K562 (cell line): ENCODE measurements around the gene YAP1. TPM values are rescaled to one million over a fixed set of nuclear protein-coding genes. Genes with fewer than 3 reads are reported as not detected.

ENCODE experiments used
- ATAC-seq: fragments of 200-7000 bp; cut with Tn5 transposase; 3 replicates; pipeline ENCODE4 v1.9.1; 2020; ENCODE audit warnings: moderate library complexity
- BruUV-seq: library from RNA; stranded (reverse); fragments of 400-500 nt; replicated peaks from 2 replicates; lab custom pipeline; 2021; lab: Mats Ljungman, UMichigan
- CTCF ChIA-PET: fragments of 300-600 bp; formaldehyde crosslinking; extraction: SDS; loops from one replicate; lab custom pipeline; 2021; ENCODE audit warnings: low intra/inter-chr PET ratio; lab: Yijun Ruan, JAX
- POLR2A ChIA-PET: fragments of 300-600, 350-650 bp; sonication (Branson Sonifier 250); formaldehyde crosslinking; extraction: SDS; loops from one replicate; lab custom pipeline; 2021; ENCODE audit warnings: antibody characterized with exemption, inconsistent platforms; lab: Yijun Ruan, JAX
- DNase-seq, 4 experiments: peaks; one replicate each; pipeline versions ENCODE4 v3.0.0 to v3.0.0-alpha.2; 2011 to 2018; ENCODE audit warnings: low spot score in 3 of 4, mixed read lengths in 3 of 4; ENCODE audit errors: extremely low read depth in 1 of 4
- FAIRE-seq: peaks from 2 replicates; lab custom pipeline; 2011; peaks lifted over from hg19 to GRCh38; lab: Jason Lieb, UNC
- H2AFZ ChIP-seq: 2 replicates; pipeline ENCODE4 v1.6.0; 2011; ENCODE audit warnings: low read depth, low read length, control low read depth, inconsistent platforms
- H3K27ac ChIP-seq: fragments of 200-600 bp; 3 replicates; pipeline ENCODE4 v1.8.0; 2011; ENCODE audit warnings: low read depth, mild to moderate bottlenecking, control low read depth, inconsistent platforms, low read length, moderate library complexity, mixed read lengths; ENCODE audit errors: extremely low read depth
- H3K27me3 ChIP-seq, 2 experiments: fragments of 300-600 bp in 1 of 2; 2 replicates in 1 of 2; 3 replicates in 1 of 2; pipeline versions ENCODE4 v1.6.0 to v1.8.0; 2011; ENCODE audit warnings: inconsistent platforms in 2 of 2, low read length in 2 of 2, mild to moderate bottlenecking in 1 of 2, mixed read lengths in 1 of 2, moderate library complexity in 1 of 2; ENCODE audit not compliant: control insufficient read depth in 2 of 2, insufficient read depth in 2 of 2
- H3K36me3 ChIP-seq: fragments of 300-600 bp; 3 replicates; pipeline ENCODE4 v1.8.0; 2011; ENCODE audit warnings: mild to moderate bottlenecking, low read length, inconsistent platforms; ENCODE audit not compliant: control insufficient read depth, insufficient read depth
- H3K4me1 ChIP-seq, 2 experiments: fragments of 200-600 bp in 1 of 2; replicated peaks in 1 of 2; 2 replicates in 1 of 2; 3 replicates in 1 of 2; pipeline versions ENCODE4 v1.5.1 to v1.8.0; 2011; ENCODE audit warnings: inconsistent platforms in 2 of 2, low read length in 2 of 2, mild to moderate bottlenecking in 1 of 2, mixed read lengths in 1 of 2, moderate library complexity in 1 of 2; ENCODE audit not compliant: control insufficient read depth in 2 of 2, insufficient read depth in 2 of 2
- H3K4me2 ChIP-seq: 2 replicates; pipeline ENCODE4 v1.6.1; 2011; ENCODE audit warnings: low read length, control low read depth, inconsistent platforms, mixed read lengths; ENCODE audit not compliant: insufficient read depth
- H3K4me3 ChIP-seq: fragments of 200-600 bp; sonication (generic), shearing (Covaris generic); 2 replicates; pipeline ENCODE4 v1.5.1; 2016; ENCODE audit warnings: control low read depth, inconsistent platforms
- H3K79me2 ChIP-seq: fragments of 200-600 bp; 3 replicates; pipeline ENCODE4 v1.8.0; 2011; ENCODE audit warnings: low read length, inconsistent platforms; ENCODE audit not compliant: control insufficient read depth, insufficient read depth
- H3K9ac ChIP-seq, 2 experiments: 2 replicates each; pipeline versions ENCODE4 v1.6.0 to v1.6.1; 2011; ENCODE audit warnings: low read depth in 2 of 2, low read length in 2 of 2, control low read depth in 1 of 2, inconsistent platforms in 1 of 2, mild to moderate bottlenecking in 1 of 2, mixed read lengths in 1 of 2; ENCODE audit not compliant: insufficient read depth in 1 of 2
- H3K9me1 ChIP-seq: one replicate; pipeline ENCODE4 v1.6.0; 2011; ENCODE audit warnings: inconsistent platforms, mild to moderate bottlenecking, low read length, moderate library complexity; ENCODE audit not compliant: control insufficient read depth, insufficient read depth
- H3K9me3 ChIP-seq: replicated peaks from 2 replicates; pipeline ENCODE4 v1.5.1; 2011; ENCODE audit warnings: low read depth, low read length, inconsistent platforms; ENCODE audit not compliant: control insufficient read depth, insufficient read depth
- H4K20me1 ChIP-seq: replicated peaks from 2 replicates; pipeline ENCODE4 v1.6.1; 2011; ENCODE audit warnings: low read length, inconsistent platforms, mixed read lengths; ENCODE audit not compliant: control insufficient read depth, insufficient read depth
- CTBP1 ChIP-seq: fragments of 450-650 bp; IDR thresholded peaks from 2 replicates; pipeline ENCODE4 v1.6.1; 2016; ENCODE audit warnings: borderline replicate concordance
- GATAD2B ChIP-seq: fragments of 450-650 bp; IDR thresholded peaks from 2 replicates; pipeline ENCODE4 v1.6.1; 2017; ENCODE audit warnings: mild to moderate bottlenecking, borderline replicate concordance
- HCFC1 ChIP-seq: IDR thresholded peaks from 2 replicates; pipeline ENCODE4 v1.6.1; 2012; ENCODE audit warnings: low read depth, low read length, improper control_type of control experiment
- IRF2 ChIP-seq: sonication (generic); formaldehyde crosslinking; IDR thresholded peaks from 2 replicates; pipeline ENCODE4 v1.8.1; 2022; ENCODE audit warnings: mild to moderate bottlenecking, missing genetic modification reagents
- MAFK ChIP-seq: IDR thresholded peaks from 2 replicates; pipeline ENCODE4 v1.6.1; 2011; ENCODE audit warnings: low read length, improper control_type of control experiment
- NR2F6 ChIP-seq: fragments of 450-650 bp; formaldehyde crosslinking; IDR thresholded peaks from 2 replicates; pipeline ENCODE4 v1.4.0; 2020; ENCODE audit warnings: mild to moderate bottlenecking
- PHB ChIP-seq: fragments of 250-450 bp; sonication (Bioruptor Pico); IDR thresholded peaks from 2 replicates; pipeline ENCODE4 v1.5.0; 2021
- SAP30 ChIP-seq: fragments of 200-600 bp; sonication (generic); IDR thresholded peaks from 2 replicates; pipeline ENCODE4 v1.6.1; 2012; ENCODE audit warnings: borderline replicate concordance, low read depth, mild to moderate bottlenecking, moderate library complexity, low read length, control low read depth, inconsistent platforms; ENCODE audit not compliant: insufficient read depth, poor library complexity, severe bottlenecking
- TAF15 ChIP-seq: fragments of 200-400 bp; formaldehyde crosslinking; IDR thresholded peaks from 2 replicates; pipeline ENCODE4 v1.6.1; 2017; ENCODE audit warnings: mild to moderate bottlenecking, low read depth, low read length, moderate library complexity
- ZNF583 ChIP-seq: fragments of 250-450 bp; sonication (Bioruptor Pico); IDR thresholded peaks from 2 replicates; pipeline ENCODE4 v1.4.0; 2020
- WGBS: fragments of 100-300 bp; shearing (Covaris generic); methylation state at CpG from one replicate; pipeline ENCODE4 v1.1.6; 2016; ENCODE audit warnings: low coverage, mixed read lengths; ENCODE audit not compliant: insufficient coverage; ENCODE audit errors: missing lambda C conversion rate; 5-methylcytosine and 5-hydroxymethylcytosine counted together
- in situ Hi-C: fragments of 300-500 bp; cut with MboI; formaldehyde crosslinking; loops from 4 replicates; pipeline ENCODE4 v1.15.0; 2018; ENCODE audit warnings: inconsistent platforms, mixed read lengths
- intact Hi-C: fragments of 100-400 bp; cut with micrococcal nuclease; formaldehyde crosslinking; loops from 2 replicates; pipeline ENCODE4 v1.14.2; 2022
- polyA plus RNA-seq, 8 experiments: library from polyadenylated mRNA; depleted of rRNA in 4 of 8; stranded (reverse) in 5 of 8; unstranded in 3 of 8; fragments of >200 nt; fragmentation: Nextera tagmentation in 2 of 8; fragmentation: Illumina TruSeq in 1 of 8; extraction: Ambion mirVana in 2 of 8; extraction: Trizol in 1 of 8; gene quantifications; 2 replicates each; pipeline versions ENCODE4 v1.2.1 to v1.2.3, GENCODE V29; 2011 to 2014; ENCODE audit warnings: inconsistent platforms in 1 of 8, missing spikeins in 1 of 8
- total RNA-seq, 7 experiments: library from RNA; depleted of rRNA in 6 of 7; stranded (reverse); fragments of >200 nt in 6 of 7; fragmentation: Illumina TruSeq in 2 of 7; extraction: Trizol in 2 of 7; gene quantifications; 2 replicates each; pipeline versions ENCODE4 v1.2.1 to v1.2.3, GENCODE V29; 2011 to 2021; ENCODE audit warnings: low replicate concordance in 1 of 7
- TF ChIP-seq, protein P1 (sequence below): IDR thresholded peaks from 2 replicates; pipeline ENCODE4 v1.6.1; 2016; ENCODE audit warnings: missing genetic modification characterization, missing compliant biosample characterization
- TF ChIP-seq, protein P2 (sequence below): fragments of 250-450 bp; sonication (Bioruptor Pico); IDR thresholded peaks from 2 replicates; pipeline ENCODE4 v1.5.0; 2021; ENCODE audit warnings: mild to moderate bottlenecking, borderline replicate concordance

The YAP1 gene
- total and polyA plus RNA-seq, 9 of the 15 experiments (the other 6 are each of a cell fraction or from before 2014, with no cell fraction given): 0.18 TPM; not detected in 8

DNA sequence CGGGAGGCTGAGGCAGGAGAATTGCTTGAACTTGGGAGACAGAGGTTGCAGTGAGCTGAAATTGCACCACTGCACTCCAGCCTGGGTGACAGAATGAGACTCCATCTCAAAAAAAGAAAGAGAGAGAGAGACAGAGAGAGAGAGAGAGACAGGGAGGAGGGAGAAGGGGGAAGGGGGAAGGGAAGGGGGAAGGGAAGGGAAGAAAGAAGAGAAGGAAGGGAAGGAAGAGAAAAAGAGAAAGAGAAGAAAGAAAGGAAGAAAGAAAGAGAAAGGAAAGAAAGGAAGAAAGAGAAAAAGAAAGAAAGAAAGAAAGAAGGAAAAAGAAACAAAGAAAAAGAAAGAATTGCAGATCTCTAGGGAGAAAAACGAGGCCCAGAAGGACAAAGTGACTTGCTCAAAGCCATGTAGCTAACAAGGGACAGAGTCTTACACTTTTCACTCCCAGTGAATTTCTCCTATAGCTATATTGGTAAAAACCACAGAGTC lies 133.2 kb downstream of the YAP1 start:
- H3K4me1 ChIP-seq: no peaks in the 10 kb centered on the region
- H4K20me1 ChIP-seq: no peaks in the 10 kb centered on the region
- H3K27ac ChIP-seq: no peak overlapping the region
- no peaks in the 10 kb centered on the region for H3K9me1 ChIP-seq
- H3K4me2 ChIP-seq: no peak overlapping the region
- in situ Hi-C loops (no loop called here), intact Hi-C loops (no loop called here)
- ATAC-seq (no peak), DNase-seq (no peak), FAIRE-seq (no peak)
- H3K79me2 ChIP-seq: no peaks in the 10 kb centered on the region
- no TSS peak for BruUV-seq
- no peak for TF ChIP-seq PHB (CRISPR knock-in tag)
- TF ChIP-seq, protein P1, sequence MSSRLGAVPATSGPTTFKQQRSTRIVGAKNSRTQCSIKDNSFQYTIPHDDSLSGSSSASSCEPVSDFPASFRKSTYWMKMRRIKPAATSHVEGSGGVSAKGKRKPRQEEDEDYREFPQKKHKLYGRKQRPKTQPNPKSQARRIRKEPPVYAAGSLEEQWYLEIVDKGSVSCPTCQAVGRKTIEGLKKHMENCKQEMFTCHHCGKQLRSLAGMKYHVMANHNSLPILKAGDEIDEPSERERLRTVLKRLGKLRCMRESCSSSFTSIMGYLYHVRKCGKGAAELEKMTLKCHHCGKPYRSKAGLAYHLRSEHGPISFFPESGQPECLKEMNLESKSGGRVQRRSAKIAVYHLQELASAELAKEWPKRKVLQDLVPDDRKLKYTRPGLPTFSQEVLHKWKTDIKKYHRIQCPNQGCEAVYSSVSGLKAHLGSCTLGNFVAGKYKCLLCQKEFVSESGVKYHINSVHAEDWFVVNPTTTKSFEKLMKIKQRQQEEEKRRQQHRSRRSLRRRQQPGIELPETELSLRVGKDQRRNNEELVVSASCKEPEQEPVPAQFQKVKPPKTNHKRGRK (tag): peak; percentile 85
- no peak overlapping the region for H2AFZ ChIP-seq
- no peak overlapping the region for H3K9ac ChIP-seq
- H3K4me3 ChIP-seq: no peak overlapping the region
- 0% methylated on average over 1 of the region's 2 CpGs for WGBS
- peaks cover 0 to 5% of the 10 kb centered on the region in 2 experiments; a peak in 1 of 5 replicates for H3K27me3 ChIP-seq
- ChIA-PET CTCF (no interaction called here), POLR2A (interaction anchor here (1.1 kb wide), 1 partner anchor 11 kb away, joined by 4 read pairs; no protein-coding TSS in a partner anchor)
- H3K36me3 ChIP-seq: no peaks in the 10 kb centered on the region
- no peaks in the 10 kb centered on the region for H3K9me3 ChIP-seq

DNA sequence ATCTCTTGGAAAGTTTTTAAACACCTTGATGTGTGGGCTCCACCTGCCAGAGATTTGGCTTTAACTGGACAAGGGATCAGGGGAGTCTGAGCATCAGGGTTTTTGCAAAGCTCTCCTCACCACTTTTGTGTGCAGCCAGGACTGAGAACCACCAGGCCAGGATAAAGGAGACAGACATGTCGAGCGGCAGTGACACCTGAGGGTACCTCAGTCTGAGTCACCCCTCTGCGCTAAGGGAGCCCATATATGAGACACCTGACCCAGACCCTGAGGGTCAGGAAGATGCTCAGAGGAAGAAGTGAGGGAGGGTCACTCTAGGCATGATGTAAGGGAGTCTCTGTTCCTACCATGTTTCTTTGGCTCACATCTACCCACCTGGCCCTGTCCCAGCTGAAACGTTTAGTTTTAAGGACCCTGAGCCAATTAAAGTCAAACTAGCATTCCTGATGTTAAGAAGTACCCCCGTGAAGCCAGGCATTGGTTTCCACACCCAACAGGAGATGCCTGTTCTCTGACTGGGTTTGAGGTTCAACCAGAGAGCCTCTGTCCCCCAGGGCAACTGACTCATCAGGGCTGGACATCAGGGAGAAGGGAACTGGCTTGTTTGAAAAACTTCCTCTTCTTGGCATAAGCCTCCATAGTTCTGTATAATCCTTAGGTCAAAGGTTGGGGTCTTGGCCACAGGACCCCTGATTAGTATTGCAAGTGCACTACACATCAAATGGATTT lies 134.6 kb downstream of the YAP1 start:
- Histone ChIP-seq H3K4me3 (no peak overlapping the region), H3K9me1 (no peaks in the 10 kb centered on the region), H3K36me3 (no peaks in the 10 kb centered on the region), H3K27ac (no peak overlapping the region), H3K9me3 (no peaks in the 10 kb centered on the region), H4K20me1 (no peaks in the 10 kb centered on the region), H3K27me3 (peaks cover 0 to 5% of the 10 kb centered on the region in 2 experiments; a peak in 1 of 5 replicates), H3K4me1 (no peaks in the 10 kb centered on the region), H3K79me2 (no peaks in the 10 kb centered on the region), H3K9ac (no peak overlapping the region), H2AFZ (no peak overlapping the region), H3K4me2 (no peak overlapping the region)
- BruUV-seq: no TSS peak
- ChIA-PET POLR2A (no interaction called here), CTCF (no interaction called here)
- FAIRE-seq (no peak), ATAC-seq (no peak), DNase-seq (no peak)
- in situ Hi-C loops: no loop called here
- WGBS: 0% methylated on average over 5 of the region's 5 CpGs
- intact Hi-C loops: no loop called here
- no peak for TF ChIP-seq TAF15
- TF ChIP-seq ZNF583: no peak
- TF ChIP-seq IRF2: no peak
- no peak for TF ChIP-seq CTBP1
- no peak for TF ChIP-seq MAFK
- TF ChIP-seq, protein P2, sequence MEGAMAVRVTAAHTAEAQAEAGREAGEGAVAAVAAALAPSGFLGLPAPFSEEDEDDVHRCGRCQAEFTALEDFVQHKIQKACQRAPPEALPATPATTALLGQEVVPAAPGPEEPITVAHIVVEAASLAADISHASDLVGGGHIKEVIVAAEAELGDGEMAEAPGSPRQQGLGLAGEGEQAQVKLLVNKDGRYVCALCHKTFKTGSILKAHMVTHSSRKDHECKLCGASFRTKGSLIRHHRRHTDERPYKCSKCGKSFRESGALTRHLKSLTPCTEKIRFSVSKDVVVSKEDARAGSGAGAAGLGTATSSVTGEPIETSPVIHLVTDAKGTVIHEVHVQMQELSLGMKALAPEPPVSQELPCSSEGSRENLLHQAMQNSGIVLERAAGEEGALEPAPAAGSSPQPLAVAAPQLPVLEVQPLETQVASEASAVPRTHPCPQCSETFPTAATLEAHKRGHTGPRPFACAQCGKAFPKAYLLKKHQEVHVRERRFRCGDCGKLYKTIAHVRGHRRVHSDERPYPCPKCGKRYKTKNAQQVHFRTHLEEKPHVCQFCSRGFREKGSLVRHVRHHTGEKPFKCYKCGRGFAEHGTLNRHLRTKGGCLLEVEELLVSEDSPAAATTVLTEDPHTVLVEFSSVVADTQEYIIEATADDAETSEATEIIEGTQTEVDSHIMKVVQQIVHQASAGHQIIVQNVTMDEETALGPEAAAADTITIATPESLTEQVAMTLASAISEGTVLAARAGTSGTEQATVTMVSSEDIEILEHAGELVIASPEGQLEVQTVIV: no peak
- no peak for TF ChIP-seq GATAD2B
- TF ChIP-seq HCFC1: no peak
- TF ChIP-seq SAP30: no peak
- TF ChIP-seq NR2F6: no peak
